Raji (cell line): Measurements from ENCODE around the gene FRS2.

Source experiments
- POLR2A ChIP-seq: IDR thresholded peaks from 2 replicates; pipeline ENCODE4 v1.6.1; 2011; ENCODE audit warnings: low read depth, low read length, control low read depth; ENCODE audit not compliant: insufficient read depth

Gene FRS2

GRCh38 chr12:69610126-69610525, 139.9 kb downstream of the FRS2 start:
- no peak for TF ChIP-seq POLR2A

- TF ChIP-seq POLR2A = no peak
These were observed 140.5 kb downstream of the FRS2 start, which contains the start of gene LRRC10 for GRCh38 chr12:69610729-69611128. Gene LRRC10, minus strand, starts transcription at chr12:69610907. Its CDS starts 69 bp downstream, at chr12:69610838.

GRCh38 chr12:69613351-69613750, 143.2 kb downstream of the FRS2 start:
- TF ChIP-seq POLR2A = no peak

- no peak for TF ChIP-seq POLR2A
These were observed 145.8 kb downstream of the FRS2 start for GRCh38 chr12:69616025-69616424.

- TF ChIP-seq POLR2A = no peak
These were observed 148.9 kb downstream of the FRS2 start for GRCh38 chr12:69619050-69619449.

- TF ChIP-seq POLR2A = no peak
These were observed 149.9 kb downstream of the FRS2 start for GRCh38 chr12:69620077-69620476.

GRCh38 chr12:69620921-69621320, 150.7 kb downstream of the FRS2 start:
- no peak for TF ChIP-seq POLR2A

GRCh38 chr12:69621551-69621950, 151.4 kb downstream of the FRS2 start:
- no peak for TF ChIP-seq POLR2A

GRCh38 chr12:69623970-69624369, 153.8 kb downstream of the FRS2 start:
- TF ChIP-seq POLR2A = no peak

- TF ChIP-seq POLR2A = no peak
These were observed 157.3 kb downstream of the FRS2 start for GRCh38 chr12:69627501-69627900.
